Fibroblast of the conjunctiva (primary cell): ENCODE results near the gene SBF1.
"Not testable (repeated sequence)": the region's sequence is repeated elsewhere in the genome, so short reads cannot be mapped to it uniquely, and the experiment has no call there.

Source experiments
- DNase-seq: peaks from one replicate; pipeline ENCODE4 v3.0.0-alpha.2; 2010; ENCODE audit warnings: low read depth

Gene SBF1

GRCh38 chr22:50443801-50444625 is 30.8 kb downstream of the SBF1 start:
- DNase-seq: no peak

- no peak for DNase-seq
Measured at GRCh38 chr22:50443197-50443596, 31.6 kb downstream of the SBF1 start.

GRCh38 chr22:50441428-50441993 is 33.3 kb downstream of the SBF1 start:
- DNase-seq: no peak

GRCh38 chr22:50440544-50441249 is 34.1 kb downstream of the SBF1 start:
- no peak for DNase-seq

- no peak for DNase-seq
Measured at GRCh38 chr22:50439871-50440331, 34.9 kb downstream of the SBF1 start.

- DNase-seq: no peak
Measured at GRCh38 chr22:50439314-50439870, 35.4 kb downstream of the SBF1 start.

GRCh38 chr22:50438305-50439275 is 36.2 kb downstream of the SBF1 start:
- DNase-seq: no peak

GRCh38 chr22:50437511-50438304 is 37.1 kb downstream of the SBF1 start:
- DNase-seq: no peak

- no peak for DNase-seq
Measured at GRCh38 chr22:50436841-50437341, 37.9 kb downstream of the SBF1 start.

- DNase-seq: no peak
Measured at GRCh38 chr22:50436015-50436830, 38.6 kb downstream of the SBF1 start.

- no peak for DNase-seq
Measured at GRCh38 chr22:50435291-50436014, 39.4 kb downstream of the SBF1 start.

- DNase-seq: no peak
Measured at GRCh38 chr22:50434849-50435248, 40.0 kb downstream of the SBF1 start.

GRCh38 chr22:50432877-50433510 is 41.8 kb downstream of the SBF1 start:
- DNase-seq: not testable (repeated sequence)

- no peak for DNase-seq
Measured at GRCh38 chr22:50432131-50432876, 42.5 kb downstream of the SBF1 start.

GRCh38 chr22:50425179-50425916 is 49.5 kb downstream of the SBF1 start:
- DNase-seq: no peak

GRCh38 chr22:50423956-50424355 is 50.9 kb downstream of the SBF1 start:
- DNase-seq: no peak
